Measurements from ENCODE around the gene MAFF. TPM values are rescaled to one million over a fixed set of nuclear protein-coding genes. Genes with fewer than 3 reads are reported as not detected.

MAFF gene
- total RNA-seq, 1 experiment from 2014 or later, result 6.4 TPM

GRCh38 chr22:38249803-38250642 lies 48.2 kb downstream of the MAFF start:
- no TSS peak for BruUV-seq (replicated peaks)
- H3K9me3 ChIP-seq (ENCODE audit: control insufficient read depth, insufficient read depth, low read depth, low read length), result no peaks in the 10 kb centered on the region
- H3K27ac ChIP-seq (ENCODE audit: low read length), result no peak overlapping the region
- no peaks in the 10 kb centered on the region for H3K27me3 ChIP-seq (ENCODE audit: control insufficient read depth, insufficient read depth, low read length)
- H3K4me3 ChIP-seq (ENCODE audit: low read depth in 2 of 2, low read length in 2 of 2), result no peak overlapping the region
- CTCF ChIA-PET, result interaction anchor here (0.9 kb wide), 1 partner anchor 11 kb away, joined by 3 read pairs; no protein-coding TSS in a partner anchor
- no peak for TF ChIP-seq SIN3A (IDR thresholded peaks at IDR 0.05; ENCODE audit: borderline replicate concordance, insufficient read depth, low read depth, low read length)
- no peak for TF ChIP-seq TCF7L2 (IDR thresholded peaks at IDR 0.05; ENCODE audit: low read depth, low read length)
- no peak for TF ChIP-seq REST (IDR thresholded peaks at IDR 0.05; ENCODE audit: insufficient read depth in 1 of 2, low read depth in 2 of 2, low read length in 1 of 2)
- no peak for TF ChIP-seq POLR2AphosphoS5 (IDR thresholded peaks at IDR 0.05; ENCODE audit: low read depth, low read length)
- no peak for TF ChIP-seq CTCF (IDR thresholded peaks at IDR 0.05)
- ATAC-seq, result no peak
- H3K4me1 ChIP-seq (ENCODE audit: control insufficient read depth, insufficient read depth, low read length), result no peaks in the 10 kb centered on the region
- in situ Hi-C loops (cut with HindIII; ENCODE audit: low pct_unique_long_range_greater_than_20kb, low sequenced_read_pairs) (no loop called here), intact Hi-C loops (cut with micrococcal nuclease; ENCODE audit: unreplicated experiment) (no loop called here)
- no peak for DNase-seq (ENCODE audit: low read depth, low spot score)
- no peaks in the 10 kb centered on the region for H3K36me3 ChIP-seq (ENCODE audit: control insufficient read depth, insufficient read depth, low read length)
- POLR2A ChIA-PET, result no interaction called here

- BruUV-seq (replicated peaks), result no TSS peak
- H3K36me3 ChIP-seq (ENCODE audit: control insufficient read depth, insufficient read depth, low read length), result no peaks in the 10 kb centered on the region
- ChIA-PET CTCF (no interaction called here), POLR2A (interaction anchor here (0.6 kb wide), 1 partner anchor 359 kb away, joined by 5 read pairs; no protein-coding TSS in a partner anchor)
- ATAC-seq (no peak), DNase-seq (ENCODE audit: low read depth, low spot score) (no peak)
- H3K4me3 ChIP-seq (ENCODE audit: low read depth in 2 of 2, low read length in 2 of 2), result no peak overlapping the region
- no peak overlapping the region for H3K27ac ChIP-seq (ENCODE audit: low read length)
- H3K4me1 ChIP-seq (ENCODE audit: control insufficient read depth, insufficient read depth, low read length), result no peaks in the 10 kb centered on the region
- TF ChIP-seq TCF7L2 (IDR thresholded peaks at IDR 0.05; ENCODE audit: low read depth, low read length) (no peak), CTCF (IDR thresholded peaks at IDR 0.05) (no peak), SIN3A (IDR thresholded peaks at IDR 0.05; ENCODE audit: borderline replicate concordance, insufficient read depth, low read depth, low read length) (no peak), POLR2AphosphoS5 (IDR thresholded peaks at IDR 0.05; ENCODE audit: low read depth, low read length) (no peak), REST (IDR thresholded peaks at IDR 0.05; ENCODE audit: insufficient read depth in 1 of 2, low read depth in 2 of 2, low read length in 1 of 2) (no peak)
- H3K27me3 ChIP-seq (ENCODE audit: control insufficient read depth, insufficient read depth, low read length), result no peaks in the 10 kb centered on the region
- intact Hi-C loops (cut with micrococcal nuclease; ENCODE audit: unreplicated experiment), result no loop called here
- in situ Hi-C loops (cut with HindIII; ENCODE audit: low pct_unique_long_range_greater_than_20kb, low sequenced_read_pairs), result no loop called here
- no peaks in the 10 kb centered on the region for H3K9me3 ChIP-seq (ENCODE audit: control insufficient read depth, insufficient read depth, low read depth, low read length)
Measured at GRCh38 chr22:38250643-38251340, 49.0 kb downstream of the MAFF start.

Measured in Panc1 (cell line).